WTC11 (cell line): Measurements from ENCODE around the gene MSI2.

Source experiments
- CREM ChIP-seq: sonication (generic); formaldehyde crosslinking; IDR thresholded peaks from 2 replicates; pipeline ENCODE4 v1.8.1; 2022; ENCODE audit warnings: mild to moderate bottlenecking, missing genetic modification reagents, moderate library complexity
- CTCF ChIP-seq: fragments of 200-600 bp; IDR thresholded peaks from 2 replicates; pipeline ENCODE4 v1.8.0; 2022; ENCODE audit warnings: antibody characterized with exemption
- FOXP1 ChIP-seq: sonication (generic); formaldehyde crosslinking; IDR thresholded peaks from 2 replicates; pipeline ENCODE4 v1.8.0; 2022; ENCODE audit warnings: missing genetic modification reagents, mild to moderate bottlenecking, moderate library complexity, borderline replicate concordance
- JUN ChIP-seq: sonication (generic); formaldehyde crosslinking; IDR thresholded peaks from 2 replicates; pipeline ENCODE4 v1.8.0; 2023; ENCODE audit warnings: mild to moderate bottlenecking, missing genetic modification reagents
- SMAD3 ChIP-seq: sonication (generic); formaldehyde crosslinking; IDR thresholded peaks from 2 replicates; pipeline ENCODE4 v1.8.0; 2022; ENCODE audit warnings: missing genetic modification reagents, mild to moderate bottlenecking, borderline replicate concordance

- TF ChIP-seq SMAD3 (CRISPR knock-in tag) (no peak), JUN (CRISPR knock-in tag) (no peak), CREM (CRISPR knock-in tag) (no peak), CTCF (no peak), FOXP1 (CRISPR knock-in tag) (no peak)
These were observed 246.5 kb downstream of the MSI2 start for GRCh38 chr17:57502811-57503241.
